ENCODE measurements around the gene TANGO2. TPM values are rescaled to one million over a fixed set of nuclear protein-coding genes. Genes with fewer than 3 reads are reported as not detected.

Gene TANGO2
- total and polyA plus RNA-seq, 2 experiments from 2014 or later = 18.7 to 21.9 TPM

- Histone ChIP-seq H3K9me3 (ENCODE audit: low read depth) (no peaks in the 10 kb centered on the region), H3K36me3 (no peaks in the 10 kb centered on the region), H3K4me3 (no peak overlapping the region), H3K27ac (no peak overlapping the region), H3K4me1 (ENCODE audit: low read depth) (peaks cover 14% of the 10 kb centered on the region), H3K27me3 (no peaks in the 10 kb centered on the region)
- TF ChIP-seq CTCF (IDR thresholded peaks at IDR 0.05; ENCODE audit: low read depth, low read length) = no peak
- no peak for DNase-seq (ENCODE audit: low read depth in 1 of 2, low spot score in 1 of 2)
Observed at GRCh38 chr22:20055654-20056053, 34.7 kb downstream of the TANGO2 start.

GRCh38 chr22:20056161-20056560, 35.3 kb downstream of the TANGO2 start:
- H3K27me3 ChIP-seq = no peaks in the 10 kb centered on the region
- no peak for TF ChIP-seq CTCF (IDR thresholded peaks at IDR 0.05; ENCODE audit: low read depth, low read length)
- no peaks in the 10 kb centered on the region for H3K36me3 ChIP-seq
- no peak overlapping the region for H3K4me3 ChIP-seq
- H3K9me3 ChIP-seq (ENCODE audit: low read depth) = no peaks in the 10 kb centered on the region
- H3K4me1 ChIP-seq (ENCODE audit: low read depth) = peaks cover 14% of the 10 kb centered on the region
- no peak for DNase-seq (ENCODE audit: low read depth in 1 of 2, low spot score in 1 of 2)
- H3K27ac ChIP-seq = no peak overlapping the region

- DNase-seq (ENCODE audit: low read depth in 1 of 2, low spot score in 1 of 2) = no peak
- Histone ChIP-seq H3K27ac (no peak overlapping the region), H3K4me3 (no peak overlapping the region), H3K36me3 (no peaks in the 10 kb centered on the region), H3K9me3 (ENCODE audit: low read depth) (no peaks in the 10 kb centered on the region), H3K4me1 (ENCODE audit: low read depth) (peaks cover 14% of the 10 kb centered on the region), H3K27me3 (no peaks in the 10 kb centered on the region)
- TF ChIP-seq CTCF (IDR thresholded peaks at IDR 0.05; ENCODE audit: low read depth, low read length) = no peak
Observed at GRCh38 chr22:20056696-20057386, 35.9 kb downstream of the TANGO2 start.

GRCh38 chr22:20057596-20058268, 36.8 kb downstream of the TANGO2 start:
- Histone ChIP-seq H3K4me1 (ENCODE audit: low read depth) (peaks cover 14% of the 10 kb centered on the region), H3K4me3 (no peak overlapping the region), H3K27ac (no peak overlapping the region), H3K9me3 (ENCODE audit: low read depth) (no peaks in the 10 kb centered on the region), H3K27me3 (no peaks in the 10 kb centered on the region), H3K36me3 (no peaks in the 10 kb centered on the region)
- no peak for DNase-seq (ENCODE audit: low read depth in 1 of 2, low spot score in 1 of 2)
- TF ChIP-seq CTCF (IDR thresholded peaks at IDR 0.05; ENCODE audit: low read depth, low read length) = no peak

- peak; percentile 11 for TF ChIP-seq CTCF (IDR thresholded peaks at IDR 0.05; ENCODE audit: low read depth, low read length)
Observed at GRCh38 chr22:20058989-20059770, 38.3 kb downstream of the TANGO2 start.

More at GRCh38 chr22:20058989-20059770, 38.3 kb downstream of the TANGO2 start:
- no peaks in the 10 kb centered on the region for H3K36me3 ChIP-seq
- peaks cover 14% of the 10 kb centered on the region for H3K4me1 ChIP-seq (ENCODE audit: low read depth)
- no peaks in the 10 kb centered on the region for H3K27me3 ChIP-seq
- H3K4me3 ChIP-seq = no peak overlapping the region
- H3K9me3 ChIP-seq (ENCODE audit: low read depth) = no peaks in the 10 kb centered on the region
- peak; percentile 18 to 71 for DNase-seq (ENCODE audit: low read depth in 1 of 2, low spot score in 1 of 2)
- H3K27ac ChIP-seq = peak overlapping the region; percentile 71

Measured in cardiac muscle cell (in vitro differentiated cells and primary cell).